ENCODE data around the gene AQP4. TPM values are rescaled to one million over a fixed set of nuclear protein-coding genes. Genes with fewer than 3 reads are reported as not detected.

Gene AQP4
- total RNA-seq, 2 experiments from 2014 or later = not detected

GRCh38 chr18:26821181-26821580, 44.3 kb downstream of the AQP4 start:
- Histone ChIP-seq H3K79me2 (ENCODE audit: insufficient read depth, low read depth, low read length) (no peaks in the 10 kb centered on the region), H3K9me3 (ENCODE audit: low read length) (no peaks in the 10 kb centered on the region), H4K20me1 (ENCODE audit: insufficient read depth, low read length) (no peaks in the 10 kb centered on the region), H3K27ac (ENCODE audit: low read depth, low read length, poor library complexity, severe bottlenecking) (no peak overlapping the region), H2AFZ (ENCODE audit: low read length) (no peak overlapping the region), H3K9me2 (ENCODE audit: insufficient read depth, low read length) (no peaks in the 10 kb centered on the region), H3K4me1 (ENCODE audit: insufficient read depth, low read length, poor library complexity, severe bottlenecking) (no peaks in the 10 kb centered on the region), H3K4me3 (ENCODE audit: low read depth, low read length, poor library complexity, severe bottlenecking) (no peak overlapping the region), H3K36me3 (ENCODE audit: insufficient read depth, low read length) (no peaks in the 10 kb centered on the region), H3K4me2 (ENCODE audit: low read length) (no peak overlapping the region)
- intact Hi-C loops (cut with micrococcal nuclease; ENCODE audit: unreplicated experiment) = no loop called here
- no peak for TF ChIP-seq EZH2phosphoT487 (IDR thresholded peaks at IDR 0.05; ENCODE audit: borderline replicate concordance, low read depth, low read length)
- TF ChIP-seq CTCF (conservative IDR thresholded peaks at IDR 0.05; ENCODE audit: low read length) = no peak
- BruUV-seq (replicated peaks) = no TSS peak
- DNase-seq (ENCODE audit: low spot score) = no peak
- ChIA-PET CTCF (ENCODE audit: unreplicated experiment) (no interaction called here), POLR2A (interaction anchor here (0.7 to 1.1 kb wide), 2 partner anchors 9 to 57 kb away, joined by 3 to 4 read pairs; no protein-coding TSS in a partner anchor)

DNA sequence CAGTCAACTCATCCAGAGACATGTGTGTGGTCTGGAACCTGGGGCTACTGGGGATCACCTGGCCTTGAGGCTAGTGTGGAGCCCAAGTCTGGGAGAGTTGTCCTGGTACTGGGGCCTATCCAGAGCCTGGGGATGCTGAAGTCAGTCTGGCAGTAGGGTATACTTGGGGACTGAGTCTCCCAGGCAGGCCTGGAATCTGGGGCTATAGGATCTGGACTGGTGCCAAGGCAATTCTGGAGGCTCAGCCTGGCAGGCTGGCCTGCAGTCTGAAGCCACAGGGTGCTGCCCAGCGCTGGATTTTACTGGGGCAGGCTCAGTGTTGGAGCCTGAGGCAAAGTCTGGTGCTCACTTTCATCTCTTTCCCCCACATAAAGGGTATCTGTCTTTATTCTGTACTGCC, 46.5 kb downstream of the AQP4 start:
- Histone ChIP-seq H3K36me3 (ENCODE audit: insufficient read depth, low read length) (no peaks in the 10 kb centered on the region), H3K9me3 (ENCODE audit: low read length) (no peaks in the 10 kb centered on the region), H3K79me2 (ENCODE audit: insufficient read depth, low read depth, low read length) (no peaks in the 10 kb centered on the region), H3K4me1 (ENCODE audit: insufficient read depth, low read length, poor library complexity, severe bottlenecking) (no peaks in the 10 kb centered on the region), H4K20me1 (ENCODE audit: insufficient read depth, low read length) (no peaks in the 10 kb centered on the region), H3K27ac (ENCODE audit: low read depth, low read length, poor library complexity, severe bottlenecking) (no peak overlapping the region), H2AFZ (ENCODE audit: low read length) (no peak overlapping the region), H3K4me2 (ENCODE audit: low read length) (no peak overlapping the region), H3K4me3 (ENCODE audit: low read depth, low read length, poor library complexity, severe bottlenecking) (no peak overlapping the region), H3K9me2 (ENCODE audit: insufficient read depth, low read length) (no peaks in the 10 kb centered on the region)
- BruUV-seq (replicated peaks) = no TSS peak
- ChIA-PET POLR2A (no interaction called here), CTCF (ENCODE audit: unreplicated experiment) (no interaction called here)
- intact Hi-C loops (cut with micrococcal nuclease; ENCODE audit: unreplicated experiment) = loop anchor here (10.0 kb wide), 1 partner anchor 64 kb away; no protein-coding TSS in a partner anchor
- no peak for DNase-seq (ENCODE audit: low spot score)
- TF ChIP-seq EZH2phosphoT487 (IDR thresholded peaks at IDR 0.05; ENCODE audit: borderline replicate concordance, low read depth, low read length) (no peak), CTCF (conservative IDR thresholded peaks at IDR 0.05; ENCODE audit: low read length) (no peak)

- Histone ChIP-seq H4K20me1 (ENCODE audit: insufficient read depth, low read length) (no peaks in the 10 kb centered on the region), H3K4me3 (ENCODE audit: low read depth, low read length, poor library complexity, severe bottlenecking) (no peak overlapping the region), H3K9me2 (ENCODE audit: insufficient read depth, low read length) (no peaks in the 10 kb centered on the region), H2AFZ (ENCODE audit: low read length) (no peak overlapping the region), H3K27ac (ENCODE audit: low read depth, low read length, poor library complexity, severe bottlenecking) (no peak overlapping the region), H3K79me2 (ENCODE audit: insufficient read depth, low read depth, low read length) (no peaks in the 10 kb centered on the region), H3K4me2 (ENCODE audit: low read length) (no peak overlapping the region), H3K36me3 (ENCODE audit: insufficient read depth, low read length) (no peaks in the 10 kb centered on the region), H3K4me1 (ENCODE audit: insufficient read depth, low read length, poor library complexity, severe bottlenecking) (no peaks in the 10 kb centered on the region), H3K9me3 (ENCODE audit: low read length) (no peaks in the 10 kb centered on the region)
- POLR2A ChIA-PET = no interaction called here
- CTCF ChIA-PET (ENCODE audit: unreplicated experiment) = no interaction called here
- TF ChIP-seq CTCF (conservative IDR thresholded peaks at IDR 0.05; ENCODE audit: low read length) = no peak
- TF ChIP-seq EZH2phosphoT487 (IDR thresholded peaks at IDR 0.05; ENCODE audit: borderline replicate concordance, low read depth, low read length) = no peak
- no TSS peak for BruUV-seq (replicated peaks)
- intact Hi-C loops (cut with micrococcal nuclease; ENCODE audit: unreplicated experiment) = loop anchor here (10.0 kb wide), 1 partner anchor 64 kb away; no protein-coding TSS in a partner anchor
- no peak for DNase-seq (ENCODE audit: low spot score)
These were observed 47.0 kb downstream of the AQP4 start for GRCh38 chr18:26818461-26818860.

Data from OCI-LY7 (cell line).